SU-DHL-6 (cell line): ENCODE results near the gene TUNAR.

Experiments used
- EZH2phosphoT487 ChIP-seq: fragments of 200-600 bp; sonication (generic), shearing (Covaris generic); conservative IDR thresholded peaks from 2 replicates; pipeline ENCODE4 v1.6.1; 2018; ENCODE audit warnings: mild to moderate bottlenecking, antibody characterized with exemption, low read length, moderate library complexity, mixed read lengths
- TF ChIP-seq, protein P1 (sequence below): fragments of 200-600 bp; sonication (generic); IDR thresholded peaks from one replicate; pipeline ENCODE4 v1.5.1; 2017; ENCODE audit warnings: antibody characterized with exemption, mild to moderate bottlenecking, low read length, moderate library complexity; ENCODE audit not compliant: insufficient read depth, poor library complexity, severe bottlenecking

DNA sequence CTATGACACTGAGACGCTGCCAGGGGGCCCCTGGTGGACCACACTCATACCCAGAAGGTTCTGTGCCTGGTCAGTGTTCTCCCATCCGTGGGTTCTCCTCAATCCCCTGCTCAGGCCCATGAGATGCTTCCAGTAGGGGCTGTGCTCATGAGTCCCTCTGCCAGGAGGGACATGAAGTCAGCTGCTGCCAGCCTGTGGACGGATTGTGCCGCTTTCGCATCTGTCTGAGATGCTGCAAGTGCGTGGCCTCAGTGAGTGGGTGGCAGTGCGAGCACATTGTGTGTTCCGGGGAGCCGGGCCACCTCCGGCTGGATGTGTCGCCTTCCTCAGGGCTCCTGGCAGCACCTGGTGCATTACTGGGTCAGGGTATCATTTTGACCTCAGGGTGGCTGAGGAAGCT, 15.5 kb downstream of the TUNAR start:
- TF ChIP-seq, protein P1, sequence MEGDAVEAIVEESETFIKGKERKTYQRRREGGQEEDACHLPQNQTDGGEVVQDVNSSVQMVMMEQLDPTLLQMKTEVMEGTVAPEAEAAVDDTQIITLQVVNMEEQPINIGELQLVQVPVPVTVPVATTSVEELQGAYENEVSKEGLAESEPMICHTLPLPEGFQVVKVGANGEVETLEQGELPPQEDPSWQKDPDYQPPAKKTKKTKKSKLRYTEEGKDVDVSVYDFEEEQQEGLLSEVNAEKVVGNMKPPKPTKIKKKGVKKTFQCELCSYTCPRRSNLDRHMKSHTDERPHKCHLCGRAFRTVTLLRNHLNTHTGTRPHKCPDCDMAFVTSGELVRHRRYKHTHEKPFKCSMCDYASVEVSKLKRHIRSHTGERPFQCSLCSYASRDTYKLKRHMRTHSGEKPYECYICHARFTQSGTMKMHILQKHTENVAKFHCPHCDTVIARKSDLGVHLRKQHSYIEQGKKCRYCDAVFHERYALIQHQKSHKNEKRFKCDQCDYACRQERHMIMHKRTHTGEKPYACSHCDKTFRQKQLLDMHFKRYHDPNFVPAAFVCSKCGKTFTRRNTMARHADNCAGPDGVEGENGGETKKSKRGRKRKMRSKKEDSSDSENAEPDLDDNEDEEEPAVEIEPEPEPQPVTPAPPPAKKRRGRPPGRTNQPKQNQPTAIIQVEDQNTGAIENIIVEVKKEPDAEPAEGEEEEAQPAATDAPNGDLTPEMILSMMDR: no peak
- TF ChIP-seq EZH2phosphoT487: no peak
